GM20431 (cell line): Measurements from ENCODE around the gene PAGE2B.
"Not testable (repeated sequence)": the region's sequence is repeated elsewhere in the genome, so short reads cannot be mapped to it uniquely, and the experiment has no call there.

Source experiments
- in situ Hi-C: fragments of 300-500 bp; cut with MseI, MboI; formaldehyde crosslinking; loops from one replicate; pipeline ENCODE4 v1.15.0; 2020; ENCODE audit warnings: low sequenced_read_pairs; ENCODE audit not compliant: unreplicated experiment

PAGE2B gene

GRCh38 chrX:55074851-55075467 is at the start of gene PAGE2B:
Gene PAGE2B (plus strand): TSS chrX:55075030. CDS start chrX:55076042, 1,012 bp downstream.
- in situ Hi-C loops = no loop called here

GRCh38 chrX:55026143-55026542 is 48.7 kb upstream of the PAGE2B start:
- in situ Hi-C loops = no loop called here

- in situ Hi-C loops = no loop called here
These were observed 48.0 kb upstream of the PAGE2B start for GRCh38 chrX:55026840-55027239.

- in situ Hi-C loops = no loop called here
These were observed 46.8 kb upstream of the PAGE2B start for GRCh38 chrX:55028040-55028439.

- in situ Hi-C loops = no loop called here
These were observed 46.2 kb upstream of the PAGE2B start for GRCh38 chrX:55028611-55029010.

GRCh38 chrX:55029291-55029690 is 45.5 kb upstream of the PAGE2B start:
- in situ Hi-C loops = no loop called here

- in situ Hi-C loops = no loop called here
These were observed 44.3 kb upstream of the PAGE2B start, which contains the start of gene ALAS2 for GRCh38 chrX:55030271-55031205. Gene ALAS2 (minus strand): TSS chrX:55030977. CDS start chrX:55026000, 4,977 bp downstream.

- in situ Hi-C loops = no loop called here
These were observed 41.4 kb upstream of the PAGE2B start for GRCh38 chrX:55033429-55033828.

- in situ Hi-C loops = no loop called here
These were observed 35.4 kb upstream of the PAGE2B start for GRCh38 chrX:55039471-55039870.

GRCh38 chrX:55041514-55041913 is 33.3 kb upstream of the PAGE2B start:
- in situ Hi-C loops = no loop called here

GRCh38 chrX:55050599-55050998 is 24.2 kb upstream of the PAGE2B start:
- in situ Hi-C loops = not testable (repeated sequence)

- in situ Hi-C loops = no loop called here
These were observed 17.8 kb upstream of the PAGE2B start for GRCh38 chrX:55056820-55057674.

GRCh38 chrX:55057675-55058249 is 17.1 kb upstream of the PAGE2B start:
- in situ Hi-C loops = no loop called here

- in situ Hi-C loops = not testable (repeated sequence)
These were observed 7.7 kb upstream of the PAGE2B start for GRCh38 chrX:55067180-55067579.

- in situ Hi-C loops = no loop called here
These were observed 2.5 kb upstream of the PAGE2B start for GRCh38 chrX:55072286-55072685.

GRCh38 chrX:55088795-55089489 is 14.1 kb downstream of the PAGE2B start, which contains the start of gene PAGE2:
Gene PAGE2 (plus strand): TSS chrX:55089018. CDS start chrX:55090021, 1,003 bp downstream.
- in situ Hi-C loops = no loop called here

GRCh38 chrX:55098691-55099090 is 23.9 kb downstream of the PAGE2B start:
- in situ Hi-C loops = no loop called here

- in situ Hi-C loops = no loop called here
These were observed 24.3 kb downstream of the PAGE2B start for GRCh38 chrX:55099162-55099561.

GRCh38 chrX:55102754-55103153 is 27.9 kb downstream of the PAGE2B start:
- in situ Hi-C loops = no loop called here
